Measurements from ENCODE around the gene APBA2.
"Not testable (repeated sequence)": the region's sequence is repeated elsewhere in the genome, so short reads cannot be mapped to it uniquely, and the experiment has no call there.

Gene APBA2

DNA sequence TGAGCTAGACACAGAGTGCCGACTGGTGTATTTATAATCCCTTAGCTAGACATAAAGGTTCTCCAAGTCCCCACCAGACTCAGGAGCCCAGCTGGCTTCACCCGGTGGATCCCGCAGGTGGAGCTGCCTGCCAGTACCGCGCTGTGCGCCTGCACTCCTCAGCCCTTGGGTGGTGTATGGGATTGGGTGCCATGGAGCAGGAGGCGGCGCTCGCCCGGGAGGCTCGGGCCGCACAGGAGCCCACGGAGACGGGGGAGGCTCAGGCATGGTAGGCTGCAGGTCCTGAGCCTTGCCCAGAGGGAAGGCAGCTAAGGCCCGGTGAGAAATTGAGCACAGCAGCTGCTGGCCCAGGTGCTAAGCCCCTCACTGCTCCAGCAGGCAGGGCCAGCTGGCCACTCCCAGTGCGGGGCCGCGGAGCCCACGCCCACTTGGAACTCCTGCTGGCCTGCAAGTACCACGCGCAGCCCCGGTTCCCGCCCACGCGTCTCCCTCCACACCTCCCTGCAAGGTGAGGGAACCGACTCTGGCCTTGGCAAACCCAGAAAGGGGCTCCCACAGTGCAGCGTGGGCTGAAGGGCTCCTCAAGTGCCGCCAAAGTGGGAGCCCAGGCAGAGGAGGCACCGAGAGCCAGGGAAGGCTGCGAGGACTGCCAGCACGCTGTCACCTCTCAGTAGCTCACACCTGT, 274.1 kb downstream of the APBA2 start:
- no peak for DNase-seq (ENCODE audit: low read depth, low spot score)

DNA sequence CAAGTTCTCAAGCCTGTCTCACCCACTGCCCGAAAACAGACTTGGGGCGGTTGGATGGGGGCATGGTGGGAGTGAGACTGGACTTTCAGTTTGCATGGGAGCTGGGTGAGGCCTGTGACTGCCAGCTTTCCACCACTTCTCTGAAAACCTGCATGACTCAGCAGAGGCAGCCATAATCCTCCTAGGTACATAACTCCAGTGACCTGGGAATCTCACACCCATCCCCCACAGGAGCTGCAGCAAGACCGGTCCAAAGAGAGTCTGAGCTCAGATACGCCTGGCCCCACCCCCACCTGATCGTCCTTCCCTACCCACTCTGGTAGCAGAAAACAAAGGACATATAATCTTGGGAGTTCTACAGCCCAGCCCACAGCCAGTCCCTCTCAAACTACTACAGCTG, 276.6 kb downstream of the APBA2 start:
- no peak for DNase-seq (ENCODE audit: low read depth, low spot score)

DNA sequence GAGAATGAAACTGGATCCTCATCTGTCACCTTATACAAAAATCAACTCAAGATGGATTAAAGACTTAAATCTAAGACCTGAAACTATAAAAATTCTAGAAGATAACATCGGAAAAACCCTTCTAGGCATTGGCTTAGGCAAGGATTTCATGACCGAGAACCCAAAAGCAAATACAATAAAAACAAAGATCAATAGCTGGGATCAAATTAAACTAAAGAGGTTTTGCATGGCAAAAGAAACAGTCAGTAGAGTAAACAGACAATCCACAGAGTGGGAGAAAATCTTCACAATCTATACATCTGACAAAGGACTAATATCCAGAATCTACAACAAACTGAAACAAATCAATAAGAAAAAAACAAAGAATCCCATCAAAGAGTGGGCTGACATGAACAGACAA, 281.3 kb downstream of the APBA2 start:
- DNase-seq (ENCODE audit: low read depth, low spot score) = not testable (repeated sequence)

Data from iPS DF 19.7 (cell line).